HUDEP-2 (cell line): ENCODE measurements around the gene SNAPC4.
"Not testable (repeated sequence)": the region's sequence is repeated elsewhere in the genome, so short reads cannot be mapped to it uniquely, and the experiment has no call there.

Experiments used
- DNase-seq, 76 experiments: peaks; one replicate each; lab custom pipeline; 2025; ENCODE audit not compliant: unreplicated experiment in 76 of 76; lab: John Stamatoyannopoulos, UW

The SNAPC4 gene

GRCh38 chr9:136433043-136433715, 33.2 kb upstream of the SNAPC4 start:
- DNase-seq = no peak

DNA sequence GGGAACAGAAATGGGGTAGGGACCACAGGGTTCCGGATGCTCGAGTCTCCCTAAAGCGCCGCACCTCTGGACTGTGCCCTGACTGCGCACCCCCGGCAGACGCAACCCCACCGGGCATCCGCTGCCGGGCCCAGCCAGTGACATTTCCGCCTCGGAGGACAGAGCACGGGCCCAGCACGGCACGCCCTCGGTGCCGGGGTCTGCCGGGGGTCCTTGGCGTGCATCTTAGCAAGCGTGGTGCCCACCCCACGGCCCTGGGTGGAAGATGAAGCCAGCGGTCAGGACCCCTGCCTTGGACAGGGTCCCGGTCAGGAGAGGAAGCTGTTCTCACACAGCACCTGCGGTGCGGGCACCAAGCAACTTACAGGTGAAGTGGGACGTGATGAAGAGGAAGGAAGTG, 32.6 kb upstream of the SNAPC4 start:
- DNase-seq = no peak

DNA sequence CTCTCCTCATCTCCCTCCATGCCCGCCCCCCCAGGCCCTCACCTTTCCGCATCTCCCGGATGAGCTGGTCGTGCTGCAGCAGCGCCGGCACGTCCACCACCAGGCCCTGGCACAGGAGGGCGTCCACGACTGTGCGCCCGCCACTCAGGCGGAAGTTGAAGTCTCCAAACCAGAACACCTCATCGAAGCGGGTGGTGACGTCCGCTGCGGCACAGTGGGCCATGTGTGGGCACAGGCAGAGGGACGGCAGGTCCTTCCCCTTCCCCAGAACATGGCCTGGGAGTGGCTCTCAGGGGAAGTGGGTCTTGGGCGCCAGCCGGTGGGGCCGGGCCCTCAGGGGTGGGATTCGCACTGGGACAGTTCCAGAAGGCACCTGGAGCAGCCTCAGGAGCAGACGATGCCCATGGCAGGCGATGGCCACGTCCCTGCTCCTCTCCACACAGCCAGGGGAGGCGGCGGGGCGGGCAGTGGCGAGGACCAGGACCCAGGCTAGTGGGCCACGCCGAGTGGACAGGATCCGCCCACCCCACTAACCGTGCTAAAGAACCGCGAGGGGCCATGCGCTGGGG, 31.9 kb upstream of the SNAPC4 start:
- DNase-seq = no peak

GRCh38 chr9:136430588-136431234, 30.7 kb upstream of the SNAPC4 start:
- no peak for DNase-seq

DNA sequence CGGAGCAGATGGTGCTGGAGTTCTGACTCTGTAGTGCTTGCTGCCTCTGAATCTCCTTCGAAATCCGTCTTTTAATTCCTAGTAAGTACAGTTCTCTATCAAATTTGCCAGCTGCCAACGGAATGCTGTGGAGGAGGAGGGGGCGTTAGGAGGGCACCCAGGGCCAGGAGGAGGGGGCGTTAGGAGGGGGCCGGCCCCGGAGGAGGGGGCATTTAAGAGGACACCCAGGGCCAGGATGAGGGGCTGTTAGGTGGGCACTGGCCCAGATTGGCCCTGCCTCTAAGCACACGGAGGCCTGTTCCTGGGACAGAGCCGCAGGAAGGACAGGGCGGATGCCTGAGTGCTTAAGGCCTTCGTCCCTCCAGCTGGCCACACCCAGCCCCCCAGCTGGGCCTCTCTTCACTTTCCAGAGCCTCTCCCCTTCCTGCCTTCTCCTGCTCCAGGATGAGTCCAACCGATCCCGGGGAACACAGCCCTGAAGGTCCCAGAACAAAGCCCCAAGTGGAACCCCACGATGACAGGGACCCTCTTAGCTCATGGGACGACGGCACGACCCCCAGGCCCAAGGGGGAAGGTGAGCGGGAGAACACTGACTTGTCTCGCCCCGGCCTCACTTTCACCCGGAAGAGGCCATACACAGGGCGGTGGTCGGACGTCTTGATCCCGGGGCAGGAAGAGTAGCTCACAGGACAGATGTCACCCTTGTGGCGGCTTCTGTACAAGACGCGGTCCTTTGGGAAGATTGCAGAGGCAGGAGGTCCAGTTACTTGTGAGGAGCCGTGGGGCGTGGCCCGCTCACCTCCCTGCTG, 29.9 kb upstream of the SNAPC4 start:
- no peak for DNase-seq

DNA sequence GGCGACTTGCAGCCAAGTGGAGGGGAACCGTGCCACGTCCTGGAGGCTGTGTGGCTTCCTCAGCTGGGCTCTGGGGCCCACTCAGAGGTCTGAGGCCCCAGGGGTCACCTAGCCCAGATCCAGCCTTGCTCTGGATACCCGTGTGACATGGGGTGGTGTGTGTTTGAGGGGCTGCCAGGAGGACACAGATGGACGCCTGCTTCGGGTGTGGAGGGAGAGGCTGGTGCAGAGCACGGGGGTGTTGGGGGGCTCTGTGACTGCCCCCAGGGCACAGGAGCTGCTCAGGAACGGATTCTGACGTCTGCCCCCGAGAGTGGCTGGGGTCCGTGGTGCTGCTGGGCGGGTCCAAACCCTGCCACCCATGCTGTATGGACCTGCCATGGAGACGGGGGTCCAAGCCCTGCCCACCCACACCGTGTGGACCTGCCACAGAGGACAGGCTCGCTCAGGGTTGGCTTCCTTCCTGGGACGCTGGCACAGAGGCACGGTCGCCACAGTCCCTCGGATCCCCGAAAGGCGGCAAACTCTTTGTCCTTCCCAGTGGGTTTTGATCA, 29.2 kb upstream of the SNAPC4 start:
- no peak for DNase-seq

DNA sequence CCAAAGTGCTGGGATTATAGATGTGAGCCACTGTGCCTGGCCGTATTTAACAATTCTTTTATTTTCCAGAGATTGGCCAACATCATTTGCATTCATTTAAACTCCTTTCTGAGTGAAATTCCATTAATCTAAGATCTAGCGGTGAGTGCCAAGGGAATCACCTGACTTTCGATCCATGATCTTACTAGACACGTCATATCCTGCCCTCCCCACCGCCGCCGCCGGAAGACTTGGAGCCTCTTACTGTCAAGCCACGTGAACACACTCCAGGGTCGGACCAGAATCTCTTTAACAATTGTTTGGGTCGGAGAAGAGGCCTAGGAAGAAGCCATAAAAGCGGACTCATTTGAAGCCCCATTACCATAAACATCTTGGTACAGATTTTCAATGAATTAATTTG, 26.8 kb upstream of the SNAPC4 start:
- DNase-seq = no peak

GRCh38 chr9:136425367-136425766, 25.4 kb upstream of the SNAPC4 start:
- DNase-seq = not testable (repeated sequence)

DNA sequence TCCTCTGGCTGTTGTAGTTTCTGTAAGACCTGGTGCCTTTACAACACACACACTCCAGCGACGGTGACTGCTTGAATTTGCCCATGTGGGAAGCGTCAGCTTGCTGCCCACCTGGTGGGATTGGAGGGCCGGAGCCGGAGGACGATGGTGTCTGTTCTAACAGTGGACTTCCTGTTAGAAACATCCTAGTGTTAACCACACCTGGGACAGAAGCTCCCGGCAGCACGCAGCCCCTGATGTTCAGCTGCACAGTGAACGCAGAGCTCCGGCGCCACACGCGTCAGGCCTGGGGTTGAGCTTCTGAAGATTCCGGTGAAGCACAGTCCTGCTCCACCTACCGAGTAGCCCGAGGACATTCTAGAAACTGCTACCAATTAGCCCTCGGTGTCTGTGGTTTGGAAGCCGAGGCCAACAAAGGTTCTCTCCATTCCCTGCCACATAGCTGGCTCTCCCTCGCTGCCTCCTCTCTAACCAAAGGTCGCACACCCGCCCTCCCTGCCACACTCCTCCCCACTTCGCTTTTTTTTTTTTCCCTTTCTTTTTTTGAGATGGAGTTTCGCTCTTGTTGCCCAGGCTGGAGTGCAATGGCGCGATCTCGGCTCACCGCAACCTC, 24.9 kb upstream of the SNAPC4 start:
- no peak for DNase-seq

- no peak for DNase-seq
These were observed 23.6 kb upstream of the SNAPC4 start for GRCh38 chr9:136423432-136424146.

DNA sequence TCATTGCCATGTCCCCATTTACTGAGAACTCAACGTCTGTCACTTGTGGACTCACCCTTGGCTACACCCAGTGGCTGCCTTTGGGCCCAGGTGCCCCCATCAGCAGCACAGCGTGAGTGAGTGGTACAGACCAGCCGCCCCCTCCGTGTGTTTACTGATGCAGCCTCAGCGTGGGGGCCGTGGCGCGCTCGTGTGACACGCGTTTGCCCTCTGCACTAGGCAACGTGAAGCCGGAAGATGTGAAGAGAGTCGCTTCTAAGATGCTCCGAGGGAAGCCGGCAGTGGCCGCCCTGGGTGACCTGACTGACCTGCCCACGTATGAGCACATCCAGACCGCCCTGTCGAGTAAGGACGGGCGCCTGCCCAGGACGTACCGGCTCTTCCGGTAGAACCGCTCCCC, 22.9 kb upstream of the SNAPC4 start:
- no peak for DNase-seq

DNA sequence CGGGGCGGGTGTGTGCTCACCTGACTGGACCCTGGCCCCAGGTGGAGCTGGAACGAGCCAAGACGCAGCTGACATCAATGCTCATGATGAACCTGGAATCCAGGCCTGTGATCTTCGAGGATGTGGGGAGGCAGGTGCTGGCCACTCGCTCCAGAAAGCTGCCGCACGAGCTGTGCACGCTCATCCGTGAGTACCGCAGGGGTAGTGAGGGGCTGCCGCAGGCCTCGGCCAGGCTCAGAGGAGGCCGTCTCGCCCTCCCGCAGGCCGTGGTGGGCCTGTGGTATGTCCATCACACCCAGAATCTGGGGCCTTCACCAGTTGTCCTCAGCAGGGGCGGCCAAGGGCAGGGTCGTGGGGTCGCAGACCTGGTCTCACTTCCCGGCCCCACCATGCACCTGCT, 21.8 kb upstream of the SNAPC4 start:
- no peak for DNase-seq

DNA sequence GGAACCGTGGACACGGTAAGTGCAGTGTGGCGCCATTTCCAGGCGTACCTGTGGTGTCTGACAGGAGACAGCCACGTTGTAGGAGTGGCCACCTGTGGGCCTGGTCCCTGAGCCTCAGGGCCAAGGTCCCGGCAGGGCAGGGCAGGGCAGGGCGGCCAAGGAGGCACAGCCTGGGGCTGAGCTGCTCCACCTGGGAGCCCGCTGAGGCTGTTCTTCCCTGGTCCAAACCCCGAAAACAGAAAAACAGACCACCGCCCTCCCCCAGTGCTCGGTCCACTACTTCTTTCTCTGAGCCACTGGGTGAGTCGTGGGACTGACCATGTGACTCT, 19.1 kb upstream of the SNAPC4 start:
- DNase-seq = no peak

DNA sequence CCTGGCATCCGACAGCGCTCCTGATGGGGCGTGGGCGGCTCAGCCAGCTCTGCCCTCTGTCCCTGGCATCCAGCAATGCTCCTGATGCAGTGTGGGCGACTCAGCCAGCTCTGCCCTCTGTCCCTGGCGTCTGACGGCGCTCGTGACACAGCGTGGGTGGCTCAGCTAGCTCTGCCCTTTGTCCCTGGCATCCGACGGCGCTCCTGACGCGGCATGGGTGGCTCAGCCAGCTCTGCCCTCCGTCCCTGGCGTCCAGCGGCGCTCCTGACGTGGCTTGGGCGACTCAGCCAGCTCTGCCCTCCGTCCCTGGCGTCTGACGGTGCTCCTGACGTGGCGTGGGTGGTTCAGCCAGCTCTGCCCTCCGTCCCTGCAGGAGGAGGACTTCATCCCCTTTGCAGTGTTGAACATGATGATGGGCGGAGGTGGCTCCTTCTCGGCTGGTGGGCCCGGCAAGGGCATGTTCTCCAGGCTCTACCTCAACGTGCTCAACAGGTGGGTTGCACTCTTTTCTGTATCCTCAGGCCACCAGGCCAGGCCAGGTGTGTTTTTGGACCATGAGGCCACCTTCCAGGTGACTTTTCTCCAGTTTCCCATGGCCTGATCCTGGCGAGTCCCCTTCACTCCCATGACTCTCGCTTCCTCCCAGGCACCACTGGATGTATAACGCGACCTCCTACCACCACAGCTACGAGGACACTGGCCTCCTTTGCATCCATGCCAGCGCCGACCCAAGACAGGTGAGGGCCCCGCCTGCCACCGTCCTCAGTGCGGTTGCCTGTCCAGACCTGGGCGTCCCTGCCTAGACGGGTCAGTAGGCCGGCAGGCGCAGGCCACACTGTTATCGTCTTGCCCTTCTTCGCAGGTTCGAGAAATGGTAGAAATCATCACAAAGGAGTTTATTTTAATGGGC, 18.5 kb upstream of the SNAPC4 start:
- no peak for DNase-seq

DNA sequence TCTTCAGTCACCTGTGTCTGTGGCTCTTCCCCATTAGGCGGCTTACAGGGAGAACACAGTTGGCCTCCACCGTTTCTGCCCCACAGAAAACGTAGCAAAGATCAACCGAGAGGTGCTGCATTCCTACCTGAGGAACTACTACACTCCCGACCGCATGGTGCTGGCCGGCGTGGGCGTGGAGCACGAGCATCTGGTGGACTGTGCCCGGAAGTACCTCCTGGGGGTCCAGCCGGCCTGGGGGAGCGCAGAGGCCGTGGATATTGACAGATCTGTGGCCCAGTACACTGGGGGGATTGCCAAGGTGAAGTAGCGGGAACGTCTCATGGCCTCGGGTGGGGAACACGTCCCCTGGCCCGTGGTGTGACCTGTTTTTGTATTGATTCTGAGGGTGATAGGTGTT, 16.9 kb upstream of the SNAPC4 start:
- DNase-seq = no peak

GRCh38 chr9:136416427-136416826, 16.5 kb upstream of the SNAPC4 start:
- DNase-seq = no peak

DNA sequence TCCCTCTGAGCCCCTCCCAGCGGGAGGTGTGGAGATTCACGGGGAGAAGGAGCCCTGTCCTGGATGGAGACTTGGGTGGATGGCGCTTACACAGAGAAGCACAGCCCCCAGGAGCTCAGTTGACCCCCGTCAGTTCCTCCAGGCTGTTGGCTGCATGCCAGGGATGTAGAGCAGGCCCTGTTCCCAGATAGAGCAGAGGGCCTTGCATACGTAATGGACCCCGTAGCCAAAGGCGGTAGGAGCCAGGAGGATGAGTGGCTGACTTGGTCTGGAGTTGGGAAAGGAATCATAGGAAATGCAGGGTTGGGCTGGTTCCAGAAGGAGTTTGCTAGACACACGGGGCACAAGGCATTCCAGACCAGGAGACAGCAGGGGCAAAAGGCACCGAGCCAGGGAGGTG, 13.0 kb upstream of the SNAPC4 start:
- no peak for DNase-seq

GRCh38 chr9:136411378-136411777, 11.4 kb upstream of the SNAPC4 start:
- DNase-seq = peak in 28 of 76 experiments; percentile 6 to 56 (median 24)
